Neural cell (in vitro differentiated cells): ENCODE measurements around the gene MAP3K5. TPM values are rescaled to one million over a fixed set of nuclear protein-coding genes. Genes with fewer than 3 reads are reported as not detected.

Experiments
- H2AFZ ChIP-seq: fragments of 200-600, 300-800 bp; sonication (generic), shearing (Covaris generic); 2 replicates; pipeline ENCODE4 v1.6.0; 2014; ENCODE audit warnings: low read depth, mild to moderate bottlenecking, antibody characterized with exemption, low read length, moderate library complexity
- H3F3A ChIP-seq: fragments of 200-600 bp; shearing (Covaris generic); 2 replicates; pipeline ENCODE4 v1.6.1; 2016; ENCODE audit warnings: mild to moderate bottlenecking, moderate library complexity, mixed read lengths, antibody characterized with exemption, low read length; ENCODE audit not compliant: insufficient read depth, poor library complexity, severe bottlenecking
- H3K27ac ChIP-seq: fragments of 200-600, 300-800 bp; sonication (generic), shearing (Covaris generic); 2 replicates; pipeline ENCODE4 v1.5.1; 2014; ENCODE audit warnings: mild to moderate bottlenecking, low read length, moderate library complexity
- H3K27me3 ChIP-seq: fragments of 300-800, 200-600 bp; sonication (generic), shearing (Covaris generic); 2 replicates; pipeline ENCODE4 v1.6.0; 2014; ENCODE audit warnings: mild to moderate bottlenecking, low read depth, low read length, moderate library complexity; ENCODE audit not compliant: insufficient read depth
- H3K36me3 ChIP-seq: fragments of 300-800, 200-600 bp; sonication (generic), shearing (Covaris generic); 2 replicates; pipeline ENCODE4 v1.5.1; 2014; ENCODE audit warnings: mild to moderate bottlenecking, antibody characterized with exemption, low read length, moderate library complexity; ENCODE audit not compliant: insufficient read depth
- H3K4me2 ChIP-seq: fragments of 300-800, 200-600 bp; sonication (generic), shearing (Covaris generic); 2 replicates; pipeline ENCODE4 v1.6.0; 2014; ENCODE audit warnings: mild to moderate bottlenecking, low read length
- H3K4me3 ChIP-seq: fragments of 300-800, 200-600 bp; sonication (generic), shearing (Covaris generic); 2 replicates; pipeline ENCODE4 v1.5.1; 2014; ENCODE audit warnings: mild to moderate bottlenecking, low read length, moderate library complexity
- H3K79me2 ChIP-seq: fragments of 200-600 bp; shearing (Covaris generic); replicated peaks from 2 replicates; pipeline ENCODE4 v1.6.0; 2014; ENCODE audit warnings: mild to moderate bottlenecking, low read length, moderate library complexity; ENCODE audit not compliant: insufficient read depth
- H3K9ac ChIP-seq: fragments of 300-800, 200-600 bp; sonication (generic), shearing (Covaris generic); 2 replicates; pipeline ENCODE4 v1.6.1; 2016; ENCODE audit warnings: mild to moderate bottlenecking, low read length, mixed read lengths
- H3K9me2 ChIP-seq: fragments of 200-600 bp; shearing (Covaris generic); 2 replicates; pipeline ENCODE4 v1.6.1; 2016; ENCODE audit warnings: mild to moderate bottlenecking, low read length, mixed read lengths; ENCODE audit not compliant: insufficient read depth
- H3K9me3 ChIP-seq: fragments of 200-600, 300-800 bp; sonication (generic), shearing (Covaris generic); 2 replicates; pipeline ENCODE4 v1.6.1; 2016; ENCODE audit warnings: mild to moderate bottlenecking, mixed run types, low read length, moderate library complexity, mixed read lengths
- H4K20me1 ChIP-seq: fragments of 200-600 bp; shearing (Covaris generic); 2 replicates; pipeline ENCODE4 v1.6.1; 2016; ENCODE audit warnings: mild to moderate bottlenecking, mixed run types; ENCODE audit not compliant: insufficient read depth
- CTCF ChIP-seq: fragments of 450-650 bp; IDR thresholded peaks from 2 replicates; pipeline ENCODE4 v1.5.1; 2014; ENCODE audit warnings: antibody characterized with exemption, mild to moderate bottlenecking, moderate library complexity; ENCODE audit not compliant: poor library complexity, severe bottlenecking
- EP300 ChIP-seq: fragments of 450-650 bp; conservative IDR thresholded peaks from 2 replicates; pipeline ENCODE4 v1.6.1; 2014; ENCODE audit warnings: antibody characterized with exemption, mild to moderate bottlenecking, moderate library complexity; ENCODE audit not compliant: poor library complexity, severe bottlenecking
- EZH2 ChIP-seq: fragments of 200-600, 300-800 bp; shearing (Covaris generic), sonication (generic); IDR thresholded peaks from 2 replicates; pipeline ENCODE4 v1.6.1; 2014; ENCODE audit warnings: antibody characterized with exemption, low read length, borderline replicate concordance, mild to moderate bottlenecking; ENCODE audit not compliant: insufficient read depth, poor library complexity, severe bottlenecking
- MXI1 ChIP-seq: fragments of 450-650 bp; conservative IDR thresholded peaks from 2 replicates; pipeline ENCODE4 v1.6.1; 2014; ENCODE audit warnings: antibody characterized with exemption, mild to moderate bottlenecking; ENCODE audit not compliant: poor library complexity, severe bottlenecking
- POLR2AphosphoS5 ChIP-seq: IDR thresholded peaks from 2 replicates; pipeline ENCODE4 v1.6.1; 2012
- RAD21 ChIP-seq: fragments of 450-650 bp; conservative IDR thresholded peaks from 2 replicates; pipeline ENCODE4 v1.6.1; 2014; ENCODE audit warnings: antibody characterized with exemption, mild to moderate bottlenecking, moderate library complexity
- REST ChIP-seq: IDR thresholded peaks from 2 replicates; pipeline ENCODE4 v1.6.1; 2012; ENCODE audit warnings: borderline replicate concordance
- SMC3 ChIP-seq: fragments of 450-650 bp; conservative IDR thresholded peaks from 2 replicates; pipeline ENCODE4 v1.6.1; 2014; ENCODE audit warnings: antibody characterized with exemption, mild to moderate bottlenecking, moderate library complexity; ENCODE audit not compliant: poor library complexity
- TAF1 ChIP-seq: IDR thresholded peaks from 2 replicates; pipeline ENCODE4 v1.6.1; 2012; ENCODE audit warnings: low read depth
- polyA plus RNA-seq: library from polyadenylated mRNA; depleted of rRNA; stranded (reverse); fragments of >200 nt; gene quantifications from 2 replicates; pipeline ENCODE4 v1.2.3, GENCODE V29; 2014

Gene MAP3K5
- polyA plus RNA-seq, 1 donor from 2014 or later: 2.0 TPM

GRCh38 chr6:136535017-136535765 lies 257.1 kb downstream of the MAP3K5 start:
- Histone ChIP-seq H3F3A (no peaks in the 10 kb centered on the region), H3K27ac (no peak overlapping the region), H3K9ac (no peak overlapping the region), H3K4me3 (no peak overlapping the region), H3K79me2 (no peaks in the 10 kb centered on the region), H3K9me3 (no peaks in the 10 kb centered on the region), H2AFZ (no peak overlapping the region), H4K20me1 (no peaks in the 10 kb centered on the region), H3K36me3 (no peaks in the 10 kb centered on the region), H3K27me3 (no peaks in the 10 kb centered on the region), H3K4me2 (no peak overlapping the region), H3K9me2 (no peaks in the 10 kb centered on the region)
- TF ChIP-seq TAF1 (no peak), EP300 (no peak), RAD21 (no peak), SMC3 (no peak), REST (no peak), POLR2AphosphoS5 (no peak), MXI1 (no peak), CTCF (no peak), EZH2 (no peak)

GRCh38 chr6:136534268-136534667 lies 258.0 kb downstream of the MAP3K5 start:
- H3K9me3 ChIP-seq: no peaks in the 10 kb centered on the region
- no peak overlapping the region for H3K4me2 ChIP-seq
- TF ChIP-seq TAF1 (no peak), SMC3 (no peak), POLR2AphosphoS5 (no peak), CTCF (no peak)
- no peaks in the 10 kb centered on the region for H3K27me3 ChIP-seq
- H2AFZ ChIP-seq: no peak overlapping the region
- H3F3A ChIP-seq: no peaks in the 10 kb centered on the region
- no peaks in the 10 kb centered on the region for H3K36me3 ChIP-seq
- H3K27ac ChIP-seq: no peak overlapping the region
- H4K20me1 ChIP-seq: no peaks in the 10 kb centered on the region
- H3K9ac ChIP-seq: no peak overlapping the region
- H3K4me3 ChIP-seq: no peak overlapping the region
- no peaks in the 10 kb centered on the region for H3K9me2 ChIP-seq
- H3K79me2 ChIP-seq: no peaks in the 10 kb centered on the region
